NCI-H1092 (cell line): ENCODE measurements around the gene ZNF275.
"Not testable (repeated sequence)": the region's sequence is repeated elsewhere in the genome, so short reads cannot be mapped to it uniquely, and the experiment has no call there.

Experiments
- DNase-seq: peaks from one replicate; lab custom pipeline; 2025; lab: John Stamatoyannopoulos, UW

ZNF275 gene, protein sequence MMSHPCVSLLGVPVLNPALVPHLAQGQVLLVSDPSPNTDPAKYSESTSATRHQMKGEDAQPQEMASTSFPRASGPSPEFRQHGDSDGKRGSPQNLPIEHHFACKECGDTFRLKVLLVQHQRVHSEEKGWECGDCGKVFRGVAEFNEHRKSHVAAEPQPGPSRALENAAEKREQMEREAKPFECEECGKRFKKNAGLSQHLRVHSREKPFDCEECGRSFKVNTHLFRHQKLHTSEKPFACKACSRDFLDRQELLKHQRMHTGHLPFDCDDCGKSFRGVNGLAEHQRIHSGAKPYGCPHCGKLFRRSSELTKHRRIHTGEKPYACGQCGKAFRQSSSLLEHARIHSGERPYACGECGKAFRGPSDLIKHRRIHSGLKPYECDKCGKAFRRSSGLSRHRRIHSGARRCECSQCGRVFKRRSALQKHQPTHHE

DNA sequence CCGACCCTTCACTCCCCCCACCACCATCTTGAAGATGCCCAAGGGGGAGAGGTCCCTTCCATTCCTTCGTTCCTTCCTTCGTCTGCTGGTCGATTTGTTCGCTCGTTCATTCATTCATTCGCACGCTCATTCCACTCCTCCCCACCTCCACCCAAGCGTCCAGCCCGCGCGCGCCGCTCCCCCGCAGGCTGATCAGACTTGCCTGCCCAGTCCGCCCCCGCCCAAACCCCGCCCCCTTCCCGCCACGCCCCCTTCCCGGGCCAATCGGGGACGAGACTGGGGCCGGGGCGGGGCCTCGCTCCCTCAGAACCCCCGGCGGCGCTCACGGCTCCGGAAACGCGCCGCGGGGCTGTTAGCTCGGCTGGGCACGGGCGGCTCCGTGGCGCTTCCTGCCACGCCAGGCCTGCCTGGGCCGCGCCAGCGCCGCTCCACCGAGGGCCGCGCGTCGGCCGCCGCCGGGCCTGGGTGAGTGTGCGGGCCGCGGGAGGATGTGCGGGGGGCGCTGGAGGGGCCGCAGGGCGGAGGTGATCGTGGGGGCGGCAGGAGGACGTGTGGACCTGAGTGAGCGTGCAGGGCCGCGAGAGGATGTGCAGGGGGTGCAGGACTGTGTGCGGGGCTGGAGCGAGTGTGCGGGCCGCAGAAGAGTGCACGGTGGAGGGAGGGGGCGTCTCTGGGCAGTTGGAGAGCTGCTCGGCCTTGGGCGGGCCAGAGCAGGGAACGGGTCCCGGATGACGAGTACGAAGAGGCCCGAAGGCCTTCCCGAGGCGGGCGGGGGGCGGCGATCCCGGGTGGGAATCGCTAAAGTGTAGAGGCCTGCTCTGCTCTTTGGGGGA is at the start of gene ZNF275:
Gene ZNF275 (plus strand): TSS at position 333 of the 833 bp plus-strand sequence. CDS start 2,527 bp downstream, outside the sequence.
- peak; percentile 76 for DNase-seq

DNA sequence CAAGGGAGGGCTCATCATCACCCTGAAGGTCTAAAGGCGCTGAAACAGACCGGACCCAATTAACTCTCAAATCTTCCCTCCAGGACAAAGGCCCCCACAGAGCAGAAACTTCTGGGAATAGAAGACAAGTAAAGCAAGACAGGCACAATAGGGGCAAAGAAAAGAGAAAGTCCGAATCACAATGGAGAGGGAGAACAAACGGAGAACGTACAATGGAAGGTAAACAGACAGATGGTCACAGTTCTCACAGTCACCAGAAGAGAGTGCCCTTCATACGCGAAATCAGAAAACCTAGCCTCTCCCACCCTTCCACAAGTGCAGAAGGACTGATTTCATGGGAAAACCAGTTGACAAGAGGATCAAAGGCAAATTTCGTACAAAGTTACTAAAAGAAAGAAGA is 48.3 kb upstream of the ZNF275 start:
- DNase-seq: not testable (repeated sequence)

DNA sequence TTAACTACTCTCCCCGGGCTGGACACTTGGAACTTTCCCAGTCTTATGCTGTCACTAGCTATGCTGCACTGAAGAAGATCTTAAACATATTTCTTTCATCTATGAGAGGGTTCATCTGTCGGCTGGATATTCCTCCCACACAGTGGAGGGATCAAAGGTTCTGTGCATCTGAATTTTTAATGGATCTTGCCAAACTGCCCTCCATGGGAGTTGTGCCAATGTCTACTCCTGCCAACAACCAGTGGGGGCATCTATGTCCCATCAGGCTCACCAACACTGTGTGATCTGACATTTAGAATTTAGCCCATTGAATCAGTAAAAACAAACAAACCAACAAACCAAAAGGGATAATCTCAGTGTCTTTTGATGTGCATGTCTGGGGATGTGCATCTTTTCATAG is 45.1 kb upstream of the ZNF275 start:
- DNase-seq: not testable (repeated sequence)

DNA sequence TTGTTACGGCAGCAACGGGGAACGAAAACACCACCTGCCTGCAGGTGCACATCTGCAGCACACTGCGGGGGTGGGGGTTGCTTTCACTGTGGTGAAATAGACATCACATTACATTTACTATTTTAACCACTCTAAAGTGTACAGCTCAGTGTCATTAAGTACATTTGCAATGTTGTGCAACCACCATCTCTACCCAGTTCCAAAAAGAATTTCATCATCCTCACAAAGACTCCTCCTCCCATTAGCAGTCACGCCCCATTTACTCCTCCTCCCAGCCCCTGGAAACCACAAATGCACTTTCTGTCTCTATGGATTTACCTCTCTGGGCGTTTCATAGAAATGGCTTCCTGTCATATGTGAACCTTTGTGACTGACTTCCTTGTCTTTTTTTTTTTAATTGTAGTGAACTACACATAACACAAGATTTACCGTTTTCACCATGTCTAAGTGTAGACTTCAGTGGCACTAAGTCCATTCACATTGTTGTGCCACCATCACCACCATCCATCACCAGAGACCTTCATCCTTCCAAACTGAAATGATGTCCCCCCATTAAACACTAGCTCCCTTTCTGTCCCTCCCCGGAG is 40.4 kb upstream of the ZNF275 start:
- not testable (repeated sequence) for DNase-seq

DNA sequence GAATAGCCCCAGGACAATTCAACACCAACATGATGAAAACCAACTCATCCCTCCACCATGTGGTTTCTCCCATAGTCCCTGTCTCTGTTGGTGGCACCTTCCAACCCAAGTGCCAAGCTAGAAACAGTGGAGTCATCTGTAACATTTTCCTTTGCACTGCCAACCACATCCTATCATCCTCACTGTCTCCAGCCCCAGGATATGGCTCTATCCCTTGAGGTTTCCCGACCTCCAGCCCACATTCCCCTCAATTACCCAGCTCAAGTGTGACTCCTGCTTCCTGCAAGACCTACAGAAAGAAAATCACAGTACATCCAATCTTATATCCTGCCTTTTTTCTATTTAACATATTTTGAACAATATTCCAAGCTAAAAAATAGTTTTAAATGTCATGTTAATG is 36.6 kb upstream of the ZNF275 start:
- DNase-seq: no peak

DNA sequence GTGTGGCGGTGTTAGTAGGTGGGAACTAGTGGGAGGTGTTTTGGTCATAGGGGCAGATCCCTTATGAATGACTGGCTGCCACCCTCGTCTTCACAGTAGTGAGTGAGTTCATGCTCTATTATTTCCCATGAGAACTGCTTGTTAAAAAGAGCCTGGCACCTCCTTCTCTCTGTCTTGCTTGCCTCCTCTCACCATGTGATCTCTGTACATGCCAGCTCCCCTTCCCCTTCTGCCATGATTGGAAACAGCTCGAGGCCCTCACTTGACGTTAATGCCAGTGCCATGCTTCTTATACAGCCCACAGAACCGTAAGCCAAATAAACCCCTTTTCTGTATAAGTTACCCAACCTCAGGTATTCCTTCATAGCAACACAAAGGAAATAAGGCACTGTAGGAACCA is 34.1 kb upstream of the ZNF275 start:
- no peak for DNase-seq

DNA sequence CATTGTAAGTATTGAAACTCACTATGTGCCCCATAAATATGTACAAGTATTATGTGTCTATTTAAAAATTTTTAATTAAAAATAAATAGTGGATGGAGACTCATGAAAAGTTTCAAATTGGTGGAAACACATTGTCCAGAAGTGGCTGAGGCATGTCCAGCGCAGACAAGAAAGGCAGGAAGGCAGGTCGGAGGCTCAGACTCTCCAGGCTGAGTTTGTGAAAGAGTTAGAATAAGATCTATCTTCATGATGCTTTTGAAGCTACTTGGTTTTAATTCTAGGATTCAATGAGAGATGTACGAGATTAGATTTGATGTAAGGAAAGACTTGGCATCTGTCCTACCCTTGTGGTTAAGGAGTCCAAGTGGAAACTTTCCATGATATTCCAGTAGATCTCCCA is 32.2 kb upstream of the ZNF275 start:
- no peak for DNase-seq

DNA sequence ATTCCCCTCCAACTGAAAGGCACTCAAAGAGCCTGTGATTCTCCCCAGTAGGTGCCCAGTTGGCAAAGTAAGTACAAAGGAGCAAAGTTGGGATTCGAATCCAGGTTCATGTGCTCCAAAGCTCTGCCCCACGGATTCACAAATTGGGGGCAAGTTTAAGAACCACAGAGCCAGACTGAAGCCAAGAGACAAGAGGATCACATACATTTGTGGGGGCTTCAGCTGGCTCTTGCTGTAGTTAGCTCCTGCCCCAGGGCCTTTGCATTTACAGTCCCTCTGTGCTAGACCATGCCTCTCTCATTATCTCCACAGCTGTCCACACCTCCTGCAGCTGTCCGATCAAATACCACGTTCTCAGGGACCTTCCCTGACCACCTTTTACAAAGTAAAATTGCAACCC is 31.2 kb upstream of the ZNF275 start:
- no peak for DNase-seq

DNA sequence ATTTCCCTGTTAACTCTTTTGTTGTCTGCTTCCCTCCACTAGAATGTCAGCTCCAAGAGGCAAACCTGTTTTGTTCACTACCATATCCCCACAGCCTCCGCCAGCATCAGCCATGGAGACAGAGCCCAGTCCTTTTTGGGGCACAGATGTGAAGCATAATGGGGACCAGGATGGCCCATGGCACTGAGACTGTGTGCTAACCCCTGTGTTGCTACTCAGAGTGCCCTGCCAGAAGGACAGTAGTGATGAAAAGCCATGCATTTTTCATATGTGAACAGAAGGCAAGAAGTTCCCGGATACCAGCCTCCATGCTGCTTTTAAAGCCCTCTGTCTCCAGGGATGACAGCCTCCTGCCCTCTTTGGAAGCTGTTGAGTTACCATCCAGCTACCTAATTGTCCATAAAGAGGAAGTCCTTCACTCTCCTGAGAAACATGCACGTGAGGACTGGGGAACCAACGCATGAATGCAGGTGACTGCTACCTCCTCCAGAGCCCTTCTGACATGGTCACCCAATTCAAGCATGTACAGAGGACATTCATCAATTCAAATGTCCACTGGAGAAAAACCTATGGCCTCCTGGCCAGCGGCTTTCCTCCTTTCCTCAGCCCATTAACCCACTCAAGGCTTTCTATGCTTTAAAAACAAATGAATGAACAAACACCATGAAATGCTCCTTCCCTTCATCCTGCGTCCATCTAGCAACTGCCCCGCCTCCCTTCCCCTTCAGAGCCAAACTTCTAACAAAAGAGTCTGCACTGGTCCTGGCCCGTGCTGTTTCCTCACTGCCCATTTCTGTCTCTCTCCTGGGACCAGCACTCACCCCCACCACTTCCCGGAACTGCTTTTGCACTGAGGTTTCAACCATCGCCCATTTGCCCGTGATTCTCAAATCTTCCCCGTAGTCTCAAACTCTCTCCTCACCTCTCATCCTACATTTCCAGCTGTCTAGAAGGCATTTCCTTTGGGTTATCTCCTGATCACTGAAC is 30.4 kb upstream of the ZNF275 start:
- no peak for DNase-seq

DNA sequence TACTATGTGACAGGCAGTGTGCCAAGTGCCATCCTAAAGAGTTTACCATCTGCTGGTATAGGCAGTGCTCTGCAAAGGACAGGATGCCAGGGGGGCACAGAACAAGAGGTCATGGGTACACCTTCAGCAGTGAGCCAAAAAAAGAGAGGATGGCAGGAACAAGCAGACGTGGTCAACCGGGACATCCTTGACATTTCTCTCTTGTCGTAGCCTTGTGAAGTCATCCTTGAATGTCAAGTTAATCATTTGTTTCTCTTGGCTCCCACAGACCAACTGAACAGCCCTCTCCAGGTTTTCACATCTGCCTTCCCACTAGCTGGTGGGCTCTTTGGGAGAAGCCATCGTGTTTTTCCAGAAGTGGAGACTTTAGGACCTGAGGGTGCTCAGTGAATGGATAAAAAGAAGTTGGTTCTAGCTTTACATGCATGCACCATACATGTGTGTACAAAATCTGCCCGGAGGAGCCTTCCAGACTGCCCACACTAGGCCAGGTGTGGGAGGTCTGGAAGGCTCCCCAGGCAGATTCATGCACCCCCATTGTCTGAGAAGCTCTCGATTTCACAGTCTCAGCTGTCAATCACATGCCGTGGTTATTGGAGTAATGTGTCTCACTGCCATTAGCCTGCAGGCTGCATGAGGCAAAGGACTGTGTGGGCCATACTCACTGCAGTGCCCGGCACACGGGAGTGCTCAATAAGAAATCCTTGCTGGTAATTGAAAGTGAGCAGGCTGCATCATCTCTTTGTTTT is 28.8 kb upstream of the ZNF275 start:
- DNase-seq: no peak

DNA sequence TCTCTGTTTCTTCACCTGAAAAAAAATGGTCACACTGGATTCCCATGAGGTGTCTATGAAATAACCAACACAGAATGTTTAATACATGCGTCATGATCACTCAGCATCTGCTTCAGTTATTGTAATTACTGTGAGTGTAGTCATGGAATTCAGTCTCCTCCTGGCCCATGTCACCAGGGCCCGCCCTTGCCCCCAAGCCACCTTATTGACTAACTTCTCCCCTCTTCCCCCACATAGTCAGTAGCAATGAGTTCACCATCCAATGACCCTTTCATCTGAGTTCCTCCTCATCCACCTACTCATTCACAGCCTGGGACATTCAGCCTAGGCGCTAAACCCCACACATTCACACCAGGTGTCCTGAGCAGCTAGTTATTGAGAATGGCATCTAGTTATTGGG is 28.0 kb upstream of the ZNF275 start:
- no peak for DNase-seq

DNA sequence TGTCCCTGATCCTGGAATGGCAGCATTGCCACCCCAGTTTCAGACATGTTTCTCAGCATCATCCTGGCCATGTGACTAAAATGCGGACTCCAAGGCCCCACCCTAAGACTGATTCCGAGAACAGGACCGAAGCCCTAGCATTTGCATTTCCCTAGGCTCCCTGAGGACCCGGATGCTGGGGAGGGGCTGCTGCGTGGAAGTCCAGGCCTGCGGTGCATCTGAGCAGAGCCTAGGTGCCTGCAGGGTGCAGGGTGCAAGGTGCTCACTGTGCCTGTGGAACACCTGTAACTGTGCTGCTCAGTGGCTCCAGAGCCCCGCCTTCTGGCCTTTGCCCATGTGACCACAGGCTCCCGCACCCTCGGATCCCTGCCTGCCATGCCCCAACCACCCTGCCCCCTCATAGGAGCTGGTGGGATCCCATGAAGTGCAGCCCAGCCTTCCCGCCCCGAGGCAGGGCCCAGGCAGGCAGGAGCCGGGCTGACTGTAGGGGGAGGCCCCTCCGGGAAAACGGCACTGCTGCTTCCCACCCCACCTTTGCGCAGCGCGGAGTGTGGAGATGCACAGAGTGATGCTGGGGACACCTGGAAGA is 27.3 kb upstream of the ZNF275 start:
- no peak for DNase-seq

DNA sequence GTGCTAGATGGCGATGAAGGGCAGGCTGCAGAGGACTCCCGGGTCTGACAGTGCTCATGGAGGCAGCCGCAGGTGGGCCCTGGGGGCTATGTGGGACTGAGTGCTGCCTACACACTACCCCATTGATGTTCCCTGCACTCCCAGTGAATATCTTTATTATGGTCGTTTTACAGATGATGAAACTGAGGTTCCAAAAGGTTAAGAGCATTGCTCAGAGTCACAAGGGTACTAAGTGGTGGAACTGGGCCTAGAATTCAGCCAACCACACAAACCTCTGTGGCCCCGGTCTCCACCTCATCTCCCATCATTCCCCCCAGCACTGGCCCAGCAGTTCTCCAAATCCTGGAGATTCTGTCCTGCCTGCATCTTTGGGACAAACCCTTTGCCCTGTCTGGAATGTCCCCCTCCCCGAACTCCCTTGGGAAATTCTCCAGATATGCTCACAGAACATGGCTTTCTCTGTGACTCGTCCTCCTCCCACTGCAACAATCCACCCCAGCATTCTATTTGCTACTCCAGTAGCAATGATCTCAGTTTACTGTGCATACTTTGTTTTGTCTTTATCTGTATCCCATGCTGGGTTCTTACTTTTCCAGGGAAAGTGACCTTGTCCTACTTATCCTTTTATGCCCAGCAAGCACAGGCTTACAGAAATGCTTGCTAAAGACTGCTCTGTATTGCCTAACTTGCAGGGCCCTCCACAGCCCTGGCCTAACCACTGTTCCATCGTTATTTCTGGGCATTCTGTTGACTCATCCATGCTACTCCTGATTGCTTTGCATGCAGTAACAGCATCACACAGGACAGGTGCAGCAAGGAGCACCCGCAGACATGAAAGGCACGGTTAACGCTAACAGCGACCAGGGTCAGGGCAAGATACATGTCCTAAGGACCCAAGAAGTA is 26.4 kb upstream of the ZNF275 start:
- no peak for DNase-seq

DNA sequence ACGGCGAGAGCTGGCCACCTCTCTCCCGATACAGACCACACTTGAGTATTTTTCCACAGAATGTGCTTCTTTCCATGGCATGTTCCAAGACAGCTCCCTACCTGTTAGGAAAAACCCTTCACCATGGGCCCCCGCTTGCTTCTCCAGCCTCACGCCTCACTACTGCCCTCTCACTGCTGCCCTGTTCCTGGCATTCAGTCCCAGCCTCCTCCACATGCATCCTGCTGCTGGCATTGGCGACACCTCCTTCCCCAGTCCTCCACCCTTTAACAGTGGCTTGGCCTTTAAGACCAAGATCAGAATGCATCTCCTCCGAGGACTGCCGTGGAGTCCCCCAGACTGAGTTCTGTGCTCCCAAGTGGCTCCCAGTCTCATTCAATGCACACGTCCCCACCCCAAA is 23.1 kb upstream of the ZNF275 start:
- no peak for DNase-seq

DNA sequence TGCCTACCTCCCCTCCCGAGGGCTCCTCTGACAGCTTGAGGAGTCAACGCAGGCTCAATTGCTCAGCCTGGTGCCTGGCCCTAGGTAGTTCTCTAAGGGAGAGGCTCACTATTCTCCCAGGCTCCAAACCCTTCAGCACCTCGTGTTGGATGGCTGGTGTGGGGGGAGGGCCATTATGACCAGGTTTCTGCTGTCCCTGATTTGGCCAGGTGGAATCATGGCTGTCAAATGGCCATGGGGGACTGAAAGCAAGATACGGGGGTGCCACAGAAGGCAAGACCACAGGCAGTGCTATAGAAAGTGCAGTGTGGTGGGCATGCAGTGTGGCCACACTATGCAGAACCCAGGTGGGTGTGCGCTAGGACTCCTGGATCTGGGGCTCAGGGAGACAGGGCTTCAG is 21.9 kb upstream of the ZNF275 start:
- DNase-seq: no peak

DNA sequence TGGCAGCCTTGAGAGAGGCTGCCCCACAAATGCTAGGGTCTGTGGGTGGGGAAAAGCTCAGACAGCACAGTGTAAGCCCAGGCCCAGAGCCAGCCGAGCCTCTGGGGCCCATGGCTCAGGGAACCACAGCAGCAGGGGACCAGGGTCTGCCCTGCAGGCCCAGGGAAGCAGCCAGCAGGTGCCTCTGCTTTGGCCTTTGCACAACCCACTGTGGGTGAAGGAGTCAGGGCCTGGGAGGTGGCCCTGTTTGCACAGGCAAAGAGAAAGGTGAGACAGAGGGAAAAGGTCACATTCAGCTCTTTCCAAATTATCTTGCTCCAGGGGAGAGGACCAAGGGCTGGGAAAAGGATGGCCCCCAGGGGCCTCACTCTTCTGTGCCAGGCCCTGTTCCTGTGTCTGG is 21.1 kb upstream of the ZNF275 start:
- DNase-seq: no peak

DNA sequence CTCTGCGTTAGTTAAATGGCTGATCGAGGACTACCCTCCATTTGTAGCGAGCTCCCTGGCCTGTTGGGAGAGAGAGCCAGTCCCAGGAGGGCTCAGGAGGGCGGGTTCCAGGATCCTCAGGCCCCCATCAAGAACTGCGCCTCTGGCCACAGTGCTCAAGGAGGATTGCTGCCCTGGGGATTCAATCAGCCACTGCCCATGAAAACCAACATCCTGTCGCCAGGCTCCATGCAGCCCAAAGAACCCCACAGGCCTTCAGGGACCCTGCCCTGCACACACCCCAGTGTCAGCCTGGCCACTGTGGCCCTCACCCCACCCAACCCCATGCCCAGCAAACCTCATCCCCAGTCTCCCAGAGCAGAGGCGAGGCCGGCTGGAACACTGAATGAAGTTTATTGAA is 16.6 kb upstream of the ZNF275 start:
- DNase-seq: no peak

DNA sequence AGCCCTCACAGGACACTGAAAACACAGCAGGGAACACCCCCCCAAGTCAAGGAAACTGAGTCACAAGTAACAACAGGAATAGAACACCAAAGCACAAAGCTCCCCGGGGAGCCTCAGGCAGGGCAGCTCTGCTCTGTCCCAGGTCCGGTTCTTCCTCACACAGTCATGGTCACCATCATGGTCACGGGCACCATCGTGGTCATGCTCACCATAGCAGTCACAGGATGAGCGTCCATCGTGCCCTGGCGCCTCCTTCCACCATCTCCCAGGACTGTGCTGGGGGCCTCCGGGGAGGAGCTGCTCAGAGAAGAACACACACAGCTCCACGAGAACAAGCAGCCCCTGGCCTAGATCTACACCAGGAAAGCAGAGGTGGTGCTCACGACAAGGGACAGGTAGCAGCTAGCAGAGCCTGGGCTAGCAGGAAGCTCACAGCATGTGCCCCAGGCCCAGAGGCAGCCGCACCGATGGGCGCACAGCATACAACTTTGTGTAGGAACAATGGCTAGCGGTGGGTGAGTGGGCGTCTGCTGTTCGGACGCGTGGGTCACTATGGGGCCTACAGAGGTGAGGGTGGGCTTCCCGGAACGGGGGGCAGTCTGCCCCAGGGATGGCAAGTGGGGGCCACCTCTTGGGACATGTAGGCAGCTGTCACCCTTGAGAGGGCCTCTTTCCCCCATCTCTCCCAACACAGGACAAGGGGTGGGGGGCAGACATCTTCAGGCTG is 15.8 kb upstream of the ZNF275 start:
- no peak for DNase-seq

DNA sequence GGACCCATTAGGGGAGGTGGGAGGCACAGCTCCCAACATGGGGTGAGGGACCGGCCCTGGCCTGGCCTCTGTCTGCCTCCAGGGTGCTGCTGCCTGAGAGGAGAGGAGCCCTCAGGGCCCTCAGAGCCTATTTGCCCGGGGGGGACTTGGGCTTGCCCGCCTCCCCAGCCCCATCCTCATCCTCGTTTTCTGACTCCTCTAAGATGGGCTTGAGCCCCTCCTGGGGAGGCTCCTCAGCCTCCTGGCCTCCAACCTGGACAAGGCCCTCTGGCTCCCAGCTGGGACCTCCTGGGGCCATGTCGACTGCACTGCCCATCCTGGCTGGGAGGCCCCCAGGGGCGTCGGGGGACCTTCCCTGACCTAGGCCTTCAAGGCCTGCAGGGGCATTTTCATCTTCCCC is 15.1 kb upstream of the ZNF275 start:
- no peak for DNase-seq
